Islet precursor cell (in vitro differentiated cells): ENCODE data around the gene MSANTD3.

ENCODE experiments used
- DNase-seq: peaks from one replicate; pipeline ENCODE4 v3.0.0-alpha.2; 2018

MSANTD3 gene

GRCh38 chr9:100466829-100467221, 39.9 kb downstream of the MSANTD3 start:
- DNase-seq = no peak

DNA sequence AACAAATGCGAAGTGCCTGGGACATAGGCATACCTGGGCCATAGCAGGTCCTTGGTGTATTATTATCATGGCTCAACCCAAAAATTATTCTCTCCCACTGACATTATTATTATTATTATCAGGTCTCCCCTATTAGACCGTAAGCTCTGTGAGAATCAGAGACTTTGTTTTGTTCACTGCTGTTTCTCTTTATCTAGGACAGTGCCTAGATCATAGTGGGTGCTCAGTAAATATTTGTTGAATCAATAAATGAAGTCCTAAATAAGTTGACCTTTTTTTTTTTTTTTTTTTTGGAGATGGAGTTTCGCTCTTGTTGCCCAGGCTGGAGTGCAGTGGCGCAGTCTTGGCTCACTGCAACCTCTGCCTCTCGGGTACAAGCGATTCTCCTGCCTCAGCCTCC, 41.1 kb downstream of the MSANTD3 start:
- DNase-seq = no peak

DNA sequence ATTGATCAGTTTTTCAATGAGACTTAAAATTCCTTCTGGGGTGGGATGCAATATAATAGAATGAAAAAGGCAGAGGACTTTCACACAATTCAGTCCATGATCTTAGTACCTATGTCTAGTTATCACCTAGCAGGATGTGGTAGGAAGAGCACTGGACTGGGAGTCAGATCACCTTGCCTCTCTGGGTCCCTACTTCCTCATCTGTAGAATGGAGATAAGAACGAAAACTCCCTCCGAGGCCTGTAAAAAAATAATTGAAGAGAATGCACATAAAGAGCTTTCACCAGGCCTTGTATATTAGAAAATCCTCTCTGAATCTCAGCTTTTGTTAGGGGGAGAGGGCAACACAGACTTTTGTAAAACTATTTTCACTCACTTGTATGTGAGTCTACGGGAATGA, 45.3 kb downstream of the MSANTD3 start:
- DNase-seq = no peak

DNA sequence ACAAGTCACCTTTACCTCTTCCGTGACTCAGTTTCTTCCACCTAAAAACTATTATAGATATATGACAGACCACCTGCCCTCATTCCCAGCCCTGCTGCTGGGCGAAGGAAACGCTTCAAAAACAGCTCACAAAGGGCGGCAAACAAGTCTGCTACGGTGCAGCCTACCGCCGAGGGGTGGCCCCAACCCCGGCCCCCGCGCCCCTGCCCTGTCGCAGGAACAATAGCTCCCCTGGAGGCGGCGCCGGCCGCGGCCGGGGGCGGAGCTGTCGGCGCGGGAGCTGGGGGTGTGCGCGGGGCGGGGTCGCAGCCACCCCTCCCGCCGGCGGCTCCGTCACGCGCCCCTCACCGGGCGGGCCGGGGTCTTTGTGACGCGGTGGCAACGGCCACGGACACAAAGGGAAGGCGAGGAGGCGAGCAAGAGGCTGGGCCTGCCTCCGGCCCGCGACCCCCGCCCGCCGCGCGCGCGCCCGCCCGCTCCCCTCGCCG, 45.9 kb downstream of the MSANTD3 start, which contains the start of gene TMEFF1:
Gene TMEFF1, plus strand, starts transcription at position 362 of the 488 bp plus-strand sequence. CDS start 396 bp downstream, outside the sequence.
- peak; percentile 89 for DNase-seq

DNA sequence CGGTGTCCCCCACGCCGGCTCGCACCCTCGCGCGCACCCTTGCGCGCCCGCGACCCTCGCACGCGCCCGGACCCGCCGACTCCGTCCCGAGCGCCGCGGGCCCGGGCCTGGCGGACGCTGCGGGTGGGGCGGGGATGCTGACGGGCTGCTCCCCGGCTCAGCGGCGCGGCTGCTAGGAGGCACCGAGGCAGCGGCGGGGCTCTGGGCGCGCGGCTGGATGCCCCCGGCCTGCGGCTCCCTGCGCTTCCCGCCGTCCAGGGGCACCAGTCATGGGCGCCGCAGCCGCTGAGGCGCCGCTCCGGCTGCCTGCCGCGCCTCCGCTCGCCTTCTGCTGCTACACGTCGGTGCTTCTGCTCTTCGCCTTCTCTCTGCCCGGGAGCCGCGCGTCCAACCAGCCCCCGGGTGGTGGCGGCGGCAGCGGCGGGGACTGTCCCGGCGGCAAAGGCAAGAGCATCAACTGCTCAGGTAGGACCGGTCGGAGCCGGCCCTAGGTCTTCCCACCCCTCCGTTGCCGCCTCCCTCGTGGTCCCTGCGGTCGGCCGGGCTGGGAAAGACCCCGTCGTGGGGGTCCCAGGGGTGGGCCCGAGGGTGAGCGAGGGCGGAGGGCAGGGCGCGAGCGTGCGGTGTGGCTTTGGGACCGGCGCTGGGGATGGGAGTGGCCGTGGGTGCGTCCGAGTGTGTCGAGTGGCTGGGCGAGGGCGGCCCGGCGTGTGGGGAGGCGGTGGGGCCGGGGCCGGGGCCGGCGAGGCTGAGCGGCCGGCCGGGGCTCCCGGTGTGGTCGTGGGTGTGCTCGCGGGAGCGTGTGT, 46.5 kb downstream of the MSANTD3 start:
- DNase-seq = peak; percentile 77

- no peak for DNase-seq
Observed at GRCh38 chr9:100474082-100474923, 47.4 kb downstream of the MSANTD3 start.

DNA sequence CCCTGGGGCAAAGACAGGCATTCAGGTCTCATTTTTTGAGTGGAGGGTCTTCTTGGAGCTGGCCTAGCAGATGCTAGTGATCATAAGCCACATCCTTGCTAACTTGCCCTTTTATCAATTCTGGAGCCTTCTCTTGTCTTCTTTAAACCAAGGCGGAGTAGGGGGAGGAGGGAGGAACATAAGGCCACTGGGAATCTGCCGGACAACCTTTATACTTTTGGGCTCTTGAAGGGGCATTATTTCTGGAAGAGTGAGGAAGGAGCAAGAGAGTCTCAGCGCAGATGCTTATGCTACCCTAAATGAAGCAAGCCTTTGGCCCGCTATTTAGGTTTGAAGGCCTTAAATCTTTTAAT, 48.0 kb downstream of the MSANTD3 start:
- DNase-seq = no peak

GRCh38 chr9:100477241-100477640, 50.3 kb downstream of the MSANTD3 start:
- DNase-seq = no peak

GRCh38 chr9:100478192-100478591, 51.2 kb downstream of the MSANTD3 start:
- DNase-seq = no peak

GRCh38 chr9:100479820-100480219, 52.9 kb downstream of the MSANTD3 start:
- DNase-seq = no peak

- DNase-seq = no peak
Observed at GRCh38 chr9:100485196-100485595, 58.3 kb downstream of the MSANTD3 start.

DNA sequence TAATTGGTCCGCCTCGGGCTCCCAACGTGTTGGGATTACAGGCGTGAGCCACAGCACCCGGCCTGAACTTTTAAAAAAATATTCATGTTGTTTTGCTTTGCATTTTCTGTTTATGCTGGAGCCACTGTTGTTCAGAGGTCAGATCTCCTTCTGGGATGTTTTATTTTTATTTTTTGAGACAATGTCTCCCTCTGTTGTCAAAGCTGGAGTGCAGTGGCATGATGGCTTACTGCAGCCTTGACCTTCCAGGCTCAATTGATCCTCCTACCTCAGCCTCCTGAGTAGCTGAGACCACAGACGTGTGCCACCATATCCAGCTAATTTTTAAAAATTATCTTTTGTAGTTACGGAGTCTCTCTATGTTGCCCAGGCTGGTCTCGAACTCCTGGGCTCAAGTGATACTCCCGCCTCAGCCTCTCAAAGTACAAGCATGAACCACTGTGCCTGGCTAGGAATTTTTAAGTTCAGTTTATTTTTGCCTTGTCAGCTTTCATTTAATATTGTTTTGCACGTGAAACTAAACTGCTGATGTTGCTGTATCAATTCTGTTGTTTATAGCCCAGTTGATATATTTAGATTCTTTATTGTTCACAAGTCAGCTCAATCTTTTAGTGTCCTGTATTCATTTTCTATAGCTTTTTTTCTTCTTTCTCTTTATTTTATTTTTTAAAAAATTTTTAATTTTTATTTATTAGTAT, 59.7 kb downstream of the MSANTD3 start:
- no peak for DNase-seq

- no peak for DNase-seq
Observed at GRCh38 chr9:100488177-100488576, 61.2 kb downstream of the MSANTD3 start.

GRCh38 chr9:100489836-100490235, 62.9 kb downstream of the MSANTD3 start:
- no peak for DNase-seq

- no peak for DNase-seq
Observed at GRCh38 chr9:100492952-100493351, 66.0 kb downstream of the MSANTD3 start.

DNA sequence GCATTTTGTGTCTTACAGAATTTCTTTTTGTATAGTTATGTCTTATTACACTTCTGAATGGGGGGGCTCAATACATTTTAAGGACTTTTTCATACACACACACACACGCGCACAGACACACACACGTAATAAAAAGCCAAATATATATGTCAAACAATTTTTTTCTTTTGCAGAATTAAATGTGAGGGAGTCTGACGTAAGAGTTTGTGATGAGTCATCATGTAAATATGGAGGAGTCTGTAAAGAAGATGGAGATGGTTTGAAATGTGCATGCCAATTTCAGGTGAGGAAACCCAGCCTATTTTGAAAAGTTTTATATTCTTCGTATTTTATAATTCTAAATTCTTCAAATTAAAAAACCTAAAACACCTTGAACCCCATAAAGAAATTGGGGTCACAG, 71.6 kb downstream of the MSANTD3 start:
- no peak for DNase-seq

DNA sequence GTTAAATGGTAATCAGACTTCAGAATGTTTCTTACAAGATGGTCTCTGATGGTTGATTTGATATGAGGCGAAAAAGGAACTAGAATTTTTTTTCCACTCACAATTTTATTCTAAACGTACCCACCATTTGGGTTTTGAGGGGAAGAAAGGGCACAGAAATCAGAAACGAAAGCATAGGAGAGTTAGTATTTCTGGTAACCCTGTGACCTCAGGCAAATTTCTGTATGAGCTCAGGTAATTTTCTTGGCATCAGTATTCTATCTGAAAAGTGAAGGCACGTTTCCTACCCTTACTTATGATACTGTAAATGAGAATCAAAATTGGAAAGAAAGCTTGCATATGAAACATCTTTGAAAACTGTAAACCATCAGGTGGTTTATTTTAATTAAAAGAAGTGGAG, 72.5 kb downstream of the MSANTD3 start:
- DNase-seq = no peak

GRCh38 chr9:100499866-100500265, 72.9 kb downstream of the MSANTD3 start:
- no peak for DNase-seq
